Measurements from ENCODE around the gene L3MBTL1. TPM values are rescaled to one million over a fixed set of nuclear protein-coding genes. Genes with fewer than 3 reads are reported as not detected.

L3MBTL1 gene
- polyA plus RNA-seq, 1 donor (not counting 4 experiments of a cell fraction or from before 2014, with no cell fraction given) = 5.0 TPM

DNA sequence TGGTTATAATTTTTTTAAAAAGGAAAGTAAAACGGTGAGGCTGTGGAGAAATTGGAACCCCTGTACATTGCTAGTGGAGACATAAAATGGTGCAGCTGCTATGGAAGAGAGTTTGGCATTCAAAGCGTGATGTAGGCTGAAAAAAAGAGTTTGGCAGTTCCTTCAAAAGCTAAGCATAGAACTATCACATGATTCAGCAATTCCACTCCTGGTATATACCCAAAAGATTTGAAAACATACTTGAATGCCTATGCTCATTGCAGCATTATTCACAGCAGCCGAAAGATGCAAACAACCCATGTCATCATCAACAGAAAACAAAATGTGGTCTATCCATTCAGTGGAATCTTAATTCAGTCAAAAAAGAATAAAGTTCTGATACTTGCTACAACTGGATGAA, 46.9 kb downstream of the L3MBTL1 start:
- H3K36me3 ChIP-seq (ENCODE audit: control insufficient read depth in 2 of 2, extremely low read depth in 1 of 2, insufficient read depth in 2 of 2, low read length in 2 of 2) = no peaks in the 10 kb centered on the region
- H3K27ac ChIP-seq (ENCODE audit: control insufficient read depth, insufficient read depth, low read length) = no peak overlapping the region
- H3K27me3 ChIP-seq (ENCODE audit: control insufficient read depth, extremely low read depth, insufficient read depth, low read length) = peaks cover 5% of the 10 kb centered on the region
- H2AFZ ChIP-seq (ENCODE audit: control insufficient read depth, low read length) = no peak overlapping the region
- TF ChIP-seq EZH2 (IDR thresholded peaks at IDR 0.05; ENCODE audit: low read length) = no peak
- TF ChIP-seq, protein P1, sequence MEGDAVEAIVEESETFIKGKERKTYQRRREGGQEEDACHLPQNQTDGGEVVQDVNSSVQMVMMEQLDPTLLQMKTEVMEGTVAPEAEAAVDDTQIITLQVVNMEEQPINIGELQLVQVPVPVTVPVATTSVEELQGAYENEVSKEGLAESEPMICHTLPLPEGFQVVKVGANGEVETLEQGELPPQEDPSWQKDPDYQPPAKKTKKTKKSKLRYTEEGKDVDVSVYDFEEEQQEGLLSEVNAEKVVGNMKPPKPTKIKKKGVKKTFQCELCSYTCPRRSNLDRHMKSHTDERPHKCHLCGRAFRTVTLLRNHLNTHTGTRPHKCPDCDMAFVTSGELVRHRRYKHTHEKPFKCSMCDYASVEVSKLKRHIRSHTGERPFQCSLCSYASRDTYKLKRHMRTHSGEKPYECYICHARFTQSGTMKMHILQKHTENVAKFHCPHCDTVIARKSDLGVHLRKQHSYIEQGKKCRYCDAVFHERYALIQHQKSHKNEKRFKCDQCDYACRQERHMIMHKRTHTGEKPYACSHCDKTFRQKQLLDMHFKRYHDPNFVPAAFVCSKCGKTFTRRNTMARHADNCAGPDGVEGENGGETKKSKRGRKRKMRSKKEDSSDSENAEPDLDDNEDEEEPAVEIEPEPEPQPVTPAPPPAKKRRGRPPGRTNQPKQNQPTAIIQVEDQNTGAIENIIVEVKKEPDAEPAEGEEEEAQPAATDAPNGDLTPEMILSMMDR (optimal IDR thresholded peaks at IDR 0.05 in 1 of 3, IDR thresholded peaks at IDR 0.05 in 1 of 3, conservative IDR thresholded peaks at IDR 0.05 in 1 of 3; ENCODE audit: extremely low read depth in 1 of 3, insufficient read depth in 2 of 3, low read length in 3 of 3) = no peak
- dilution Hi-C loops (cut with MboI; ENCODE audit: extremely low pct_ligation_motif_present, low sequenced_read_pairs) = no loop called here
- no peak overlapping the region for H3K9ac ChIP-seq (ENCODE audit: control insufficient read depth, extremely low read depth, insufficient read depth, low read length)
- no peak overlapping the region for H3K4me2 ChIP-seq (ENCODE audit: control insufficient read depth, extremely low read depth, insufficient read depth, low read depth, low read length)
- DNase-seq (ENCODE audit: low read depth, low spot score) (no peak), FAIRE-seq (no peak)
- H4K20me1 ChIP-seq (ENCODE audit: control insufficient read depth, extremely low read depth, insufficient read depth, low read length) = no peaks in the 10 kb centered on the region
- H3K4me3 ChIP-seq (ENCODE audit: control insufficient read depth in 2 of 3, extremely low read depth in 1 of 3, insufficient read depth in 2 of 3, low read depth in 1 of 3, low read length in 3 of 3) = no peak overlapping the region
- no peaks in the 10 kb centered on the region for H3K4me1 ChIP-seq (ENCODE audit: control insufficient read depth, extremely low read depth, insufficient read depth, low read length)
- H3K9me1 ChIP-seq (ENCODE audit: control insufficient read depth, extremely low read depth, insufficient read depth, low read length) = no peaks in the 10 kb centered on the region
- no peaks in the 10 kb centered on the region for H3K9me3 ChIP-seq (ENCODE audit: control insufficient read depth, low read depth, low read length)
- H3K79me2 ChIP-seq (ENCODE audit: control insufficient read depth, insufficient read depth, low read length) = no peaks in the 10 kb centered on the region

DNA sequence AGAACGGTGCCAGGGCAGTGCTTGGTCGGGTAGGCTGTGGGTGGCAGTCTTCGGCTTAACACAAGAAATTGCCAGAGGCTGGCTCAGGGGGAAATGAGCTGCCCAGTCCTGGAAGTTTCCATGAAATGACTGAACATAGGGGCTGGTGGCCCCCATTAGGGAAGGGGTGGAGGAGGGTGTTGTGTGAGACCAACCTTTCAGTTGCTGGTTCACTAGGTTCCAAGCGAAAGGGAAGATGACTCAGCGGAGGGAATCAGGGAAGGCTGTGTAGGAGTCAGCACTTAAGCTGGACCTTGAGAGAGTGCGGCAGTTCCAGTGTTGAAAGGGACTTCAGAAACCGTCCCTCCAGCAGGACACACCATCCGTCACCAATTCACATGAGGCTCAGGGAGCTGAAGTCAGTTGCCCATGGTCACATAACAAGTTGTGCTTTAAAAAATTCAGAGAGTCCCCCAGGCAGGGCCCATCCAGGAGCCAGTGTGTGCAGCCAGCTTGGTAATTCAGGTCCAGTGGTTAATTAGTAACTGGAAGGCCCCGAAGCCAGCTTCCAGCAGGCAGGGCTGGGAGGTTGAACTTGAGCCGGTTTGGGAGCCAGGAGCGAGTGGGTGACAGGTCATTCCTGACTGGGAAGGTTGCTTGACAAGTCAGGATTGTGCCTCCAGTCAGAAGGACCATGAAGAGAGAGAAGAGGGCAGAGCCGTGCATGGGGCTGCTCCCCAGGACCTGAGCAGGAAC, 51.1 kb downstream of the L3MBTL1 start, which contains the start of gene SGK2:
SGK2 (plus strand) TSS at position 616 of the 735 bp plus-strand sequence. CDS start 7,469 bp downstream, outside the sequence.
- H3K27ac ChIP-seq (ENCODE audit: control insufficient read depth, insufficient read depth, low read length) = no peak within 1 kb of the TSS
- no peaks in the 10 kb centered on the region for H3K79me2 ChIP-seq (ENCODE audit: control insufficient read depth, insufficient read depth, low read length)
- peaks cover 5% of the 10 kb centered on the region for H3K27me3 ChIP-seq (ENCODE audit: control insufficient read depth, extremely low read depth, insufficient read depth, low read length)
- no peaks in the 10 kb centered on the region for H3K9me3 ChIP-seq (ENCODE audit: control insufficient read depth, low read depth, low read length)
- H3K4me3 ChIP-seq (ENCODE audit: control insufficient read depth in 2 of 3, extremely low read depth in 1 of 3, insufficient read depth in 2 of 3, low read depth in 1 of 3, low read length in 3 of 3) = no peak within 1 kb of the TSS
- no peak within 1 kb of the TSS for H3K9ac ChIP-seq (ENCODE audit: control insufficient read depth, extremely low read depth, insufficient read depth, low read length)
- H2AFZ ChIP-seq (ENCODE audit: control insufficient read depth, low read length) = no peak within 1 kb of the TSS
- H4K20me1 ChIP-seq (ENCODE audit: control insufficient read depth, extremely low read depth, insufficient read depth, low read length) = no peaks in the 10 kb centered on the region
- dilution Hi-C loops (cut with MboI; ENCODE audit: extremely low pct_ligation_motif_present, low sequenced_read_pairs) = no loop called here
- H3K4me2 ChIP-seq (ENCODE audit: control insufficient read depth, extremely low read depth, insufficient read depth, low read depth, low read length) = no peak within 1 kb of the TSS
- DNase-seq (ENCODE audit: low read depth, low spot score) (no peak), FAIRE-seq (no peak)
- no peaks in the 10 kb centered on the region for H3K36me3 ChIP-seq (ENCODE audit: control insufficient read depth in 2 of 2, extremely low read depth in 1 of 2, insufficient read depth in 2 of 2, low read length in 2 of 2)
- no peaks in the 10 kb centered on the region for H3K9me1 ChIP-seq (ENCODE audit: control insufficient read depth, extremely low read depth, insufficient read depth, low read length)
- no peaks in the 10 kb centered on the region for H3K4me1 ChIP-seq (ENCODE audit: control insufficient read depth, extremely low read depth, insufficient read depth, low read length)
- TF ChIP-seq, protein P1 (optimal IDR thresholded peaks at IDR 0.05 in 1 of 3, IDR thresholded peaks at IDR 0.05 in 1 of 3, conservative IDR thresholded peaks at IDR 0.05 in 1 of 3; ENCODE audit: extremely low read depth in 1 of 3, insufficient read depth in 2 of 3, low read length in 3 of 3) = no peak
- no peak for TF ChIP-seq EZH2 (IDR thresholded peaks at IDR 0.05; ENCODE audit: low read length)

Data from keratinocyte (primary cell).